Mucosa of descending colon (tissue), 3 donors: Measurements from ENCODE around the gene ZGPAT. TPM values are rescaled to one million over a fixed set of nuclear protein-coding genes. Genes with fewer than 3 reads are reported as not detected.
"Not testable (repeated sequence)": the region's sequence is repeated elsewhere in the genome, so short reads cannot be mapped to it uniquely, and the experiment has no call there.

ENCODE experiments used
- ATAC-seq: fragments of 200-7000 bp; cut with Tn5 transposase; one replicate; pipeline ENCODE4 v1.9.1; 2020; ENCODE audit warnings: mild to moderate bottlenecking, moderate library complexity
- DNase-seq, 3 donors: peaks; one replicate each; pipeline ENCODE4 v3.0.0-alpha.2; 2020
- H3K36me3 ChIP-seq: fragments of 200-600 bp; one replicate; pipeline ENCODE4 v1.8.0; 2021; ENCODE audit warnings: low read depth, mild to moderate bottlenecking
- H3K4me1 ChIP-seq: fragments of 200-600 bp; one replicate; pipeline ENCODE4 v1.8.0; 2021; ENCODE audit warnings: low read depth, mild to moderate bottlenecking
- H3K4me3 ChIP-seq: fragments of 200-600 bp; one replicate; pipeline ENCODE4 v1.8.0; 2021; ENCODE audit warnings: mild to moderate bottlenecking
- H3K9me3 ChIP-seq: fragments of 200-600 bp; one replicate; pipeline ENCODE4 v1.8.0; 2021; ENCODE audit warnings: mild to moderate bottlenecking
- CTCF ChIP-seq: fragments of 200-600 bp; IDR thresholded peaks from one replicate; pipeline ENCODE4 v1.8.0; 2022; ENCODE audit warnings: antibody characterized with exemption, mild to moderate bottlenecking
- intact Hi-C, 2 donors: fragments of 100-400 bp; cut with DNase I in 1 of 2; cut with micrococcal nuclease in 1 of 2; formaldehyde crosslinking; loops; one replicate each; pipeline versions ENCODE4 v1.11.0 to v1.11.1; 2022; cut with DNase I, micrococcal nuclease
- long read RNA-seq, 2 donors: library from polyadenylated mRNA; unstranded; transcript quantifications; one replicate each; pipeline ENCODE4 v2.0.0, GENCODE V29; 2019 to 2021
- total RNA-seq, 3 donors: library from RNA; stranded (reverse); fragmentation: NEBNext Ultra II Directional in 2 of 3; extraction: Animal tissue kit (Norgen Biotek cat#: 25700) in 2 of 3; gene quantifications; one replicate each; pipeline versions ENCODE4 v1.2.1 to v1.2.4, GENCODE V29; 2021 to 2023
- donor health status: DM: no; HTN: no; CAD: no; lungs with moderate emphysema.
- donor health status: DM: no; HTN: no; CAD: no.
- donor health status: DM: no; HTN: yes; CAD: no.

Gene ZGPAT
- 10 to 100 TPM; 24.3 to 34.0 (median 31.7) TPM for total RNA-seq
- long read RNA-seq, donor 1, transcript ZGPAT-204 (7 exons, 1,890 nt): minor isoform, 14 of 78 reads
- long read RNA-seq, donor 1, transcript ZGPAT-202 (7 exons, 1,871 nt): major isoform, 30 of 78 reads
- long read RNA-seq, donor 1, transcript ZGPAT-209 (6 exons, 2,831 nt): minor isoform, 6 of 78 reads
- long read RNA-seq, donor 1, partial matches to known transcripts: 8 of 78 reads
- long read RNA-seq, donor 1, other reads (novel, unspliced or antisense): 18 of 78 reads
- long read RNA-seq, donor 2, transcript ZGPAT-202 (7 exons, 1,871 nt): major isoform, 9 of 19 reads
- long read RNA-seq, donor 2, partial matches to known transcripts: 3 of 19 reads
- long read RNA-seq, donor 2, other reads (novel, unspliced or antisense): 3 of 19 reads

GRCh38 chr20:63707558-63708300 is at the start of gene ZGPAT, which contains the start of gene ARFRP1:
ZGPAT (plus strand) TSS chr20:63708039; CDS start chr20:63708581, 542 bp downstream.
ARFRP1 (minus strand) TSS chr20:63707976; CDS start chr20:63707091, 885 bp downstream.
- H3K9me3 ChIP-seq: no peaks in the 10 kb centered on the region
- peak within 1 kb of the TSS; percentile 87 for H3K4me3 ChIP-seq
- DNase-seq (peak; percentile 92 to 95 (median 94)), ATAC-seq (peak; percentile 94)
- intact Hi-C loops: no loop called here
- no peaks in the 10 kb centered on the region for H3K36me3 ChIP-seq
- TF ChIP-seq CTCF: no peak
- peaks cover 18% of the 10 kb centered on the region for H3K4me1 ChIP-seq

GRCh38 chr20:63658749-63659187 is 49.1 kb upstream of the ZGPAT start:
- no peak for TF ChIP-seq CTCF
- Histone ChIP-seq H3K9me3 (no peaks in the 10 kb centered on the region), H3K4me1 (peaks cover 18% of the 10 kb centered on the region), H3K4me3 (peak overlapping the region; percentile 50), H3K36me3 (no peaks in the 10 kb centered on the region)
- DNase-seq: peak in 1 of 3 donors; percentile 77
- peak; percentile 68 for ATAC-seq
- intact Hi-C loops: no loop called here

GRCh38 chr20:63659370-63659769 is 48.5 kb upstream of the ZGPAT start:
- Histone ChIP-seq H3K4me1 (peaks cover 12% of the 10 kb centered on the region), H3K9me3 (no peaks in the 10 kb centered on the region), H3K36me3 (no peaks in the 10 kb centered on the region), H3K4me3 (no peak overlapping the region)
- no peak for TF ChIP-seq CTCF
- DNase-seq (no peak), ATAC-seq (no peak)
- intact Hi-C loops: no loop called here

- H3K9me3 ChIP-seq, H3K36me3 ChIP-seq, ATAC-seq, intact Hi-C loops, H3K4me3 ChIP-seq, DNase-seq: not testable (repeated sequence)
- H3K4me1 ChIP-seq: peaks cover 12% of the 10 kb centered on the region
Observed at GRCh38 chr20:63660174-63660573, 47.7 kb upstream of the ZGPAT start.

- no peaks in the 10 kb centered on the region for H3K36me3 ChIP-seq
- no peak for TF ChIP-seq CTCF
- H3K4me3 ChIP-seq: no peak overlapping the region
- H3K9me3 ChIP-seq: no peaks in the 10 kb centered on the region
- peaks cover 12% of the 10 kb centered on the region for H3K4me1 ChIP-seq
- intact Hi-C loops: no loop called here
- ATAC-seq: no peak
- no peak for DNase-seq
Observed at GRCh38 chr20:63660622-63661021, 47.2 kb upstream of the ZGPAT start.

- TF ChIP-seq CTCF: no peak
- Histone ChIP-seq H3K9me3 (no peaks in the 10 kb centered on the region), H3K4me3 (no peak overlapping the region), H3K4me1 (peaks cover 12% of the 10 kb centered on the region), H3K36me3 (no peaks in the 10 kb centered on the region)
- no peak for ATAC-seq
- intact Hi-C loops: no loop called here
- no peak for DNase-seq
Observed at GRCh38 chr20:63661108-63661507, 46.7 kb upstream of the ZGPAT start.
